ENCODE data around the gene BMP7. TPM values are rescaled to one million over a fixed set of nuclear protein-coding genes. Genes with fewer than 3 reads are reported as not detected.

BMP7 gene
- total and polyA plus RNA-seq, 2 experiments from 2014 or later = 15.9 to 22.8 TPM

GRCh38 chr20:57220337-57221145 is 45.9 kb downstream of the BMP7 start:
- no peaks in the 10 kb centered on the region for H3K9me3 Mint-ChIP-seq
- DNase-seq (ENCODE audit: low spot score) (no peak), ATAC-seq (no peak)
- Histone ChIP-seq H3K27me3 (ENCODE audit: insufficient read depth) (no peaks in the 10 kb centered on the region), H3K9me2 (ENCODE audit: insufficient read depth) (no peaks in the 10 kb centered on the region), H3K4me1 (ENCODE audit: insufficient read depth) (no peaks in the 10 kb centered on the region), H3K4me3 (no peak overlapping the region), H3K27ac (ENCODE audit: low read depth) (no peak overlapping the region), H3F3A (replicated peaks; ENCODE audit: low read depth) (no peaks in the 10 kb centered on the region), H3K36me3 (ENCODE audit: insufficient read depth) (no peaks in the 10 kb centered on the region), H2AFZ (no peak overlapping the region), H4K20me1 (replicated peaks; ENCODE audit: insufficient read depth) (no peaks in the 10 kb centered on the region), H3K4me2 (no peak overlapping the region), H3K79me2 (replicated peaks; ENCODE audit: insufficient read depth) (no peaks in the 10 kb centered on the region)
- no peaks in the 10 kb centered on the region for H3K36me3 Mint-ChIP-seq (ENCODE audit: low read depth)
- H3K27me3 Mint-ChIP-seq (ENCODE audit: insufficient read depth, low read depth, poor library complexity) = peaks cover 4% of the 10 kb centered on the region
- H3K4me3 Mint-ChIP-seq = no peak overlapping the region
- TF ChIP-seq JUNB (IDR thresholded peaks at IDR 0.05; ENCODE audit: unreplicated experiment) = no peak
- H3K27ac Mint-ChIP-seq = no peak overlapping the region
- H3K4me1 Mint-ChIP-seq = no peaks in the 10 kb centered on the region; the same call in 2 of the 3 replicates

GRCh38 chr20:57219071-57219677 is 47.3 kb downstream of the BMP7 start:
- no peaks in the 10 kb centered on the region; the same call in 2 of the 3 replicates for H3K4me1 Mint-ChIP-seq
- no peaks in the 10 kb centered on the region for H4K20me1 ChIP-seq (replicated peaks; ENCODE audit: insufficient read depth)
- H3K36me3 Mint-ChIP-seq (ENCODE audit: low read depth) = no peaks in the 10 kb centered on the region
- H3K27ac Mint-ChIP-seq = no peak overlapping the region
- H3K4me3 ChIP-seq = no peak overlapping the region
- H3F3A ChIP-seq (replicated peaks; ENCODE audit: low read depth) = no peaks in the 10 kb centered on the region
- no peaks in the 10 kb centered on the region for H3K36me3 ChIP-seq (ENCODE audit: insufficient read depth)
- no peaks in the 10 kb centered on the region for H3K9me3 Mint-ChIP-seq
- no peaks in the 10 kb centered on the region for H3K79me2 ChIP-seq (replicated peaks; ENCODE audit: insufficient read depth)
- H3K4me1 ChIP-seq (ENCODE audit: insufficient read depth) = no peaks in the 10 kb centered on the region
- H3K4me2 ChIP-seq = no peak overlapping the region
- no peaks in the 10 kb centered on the region for H3K9me2 ChIP-seq (ENCODE audit: insufficient read depth)
- ATAC-seq (no peak), DNase-seq (ENCODE audit: low spot score) (no peak)
- H3K27ac ChIP-seq (ENCODE audit: low read depth) = no peak overlapping the region
- H3K27me3 Mint-ChIP-seq (ENCODE audit: insufficient read depth, low read depth, poor library complexity) = peaks cover 6% of the 10 kb centered on the region
- no peaks in the 10 kb centered on the region for H3K27me3 ChIP-seq (ENCODE audit: insufficient read depth)
- no peak overlapping the region for H3K4me3 Mint-ChIP-seq
- no peak overlapping the region for H2AFZ ChIP-seq
- TF ChIP-seq POLR2AphosphoS5 (IDR thresholded peaks at IDR 0.05; ENCODE audit: low read depth) (no peak), STAT1 (IDR thresholded peaks at IDR 0.05; ENCODE audit: unreplicated experiment) (no peak), EZH2 (IDR thresholded peaks at IDR 0.05; ENCODE audit: low read depth, unreplicated experiment) (no peak), CTCF (conservative IDR thresholded peaks at IDR 0.05; ENCODE audit: low read depth in 2 of 2) (no peak), NANOG (IDR thresholded peaks at IDR 0.05; ENCODE audit: borderline replicate concordance) (no peak), ZNF114 (CRISPR knock-in tag; IDR thresholded peaks at IDR 0.05) (no peak), ETS1 (IDR thresholded peaks at IDR 0.05) (no peak), CREB1 (CRISPR knock-in tag; IDR thresholded peaks at IDR 0.05; ENCODE audit: low read depth) (no peak), ZNF462 (CRISPR knock-in tag; IDR thresholded peaks at IDR 0.05) (no peak), JUNB (IDR thresholded peaks at IDR 0.05; ENCODE audit: unreplicated experiment) (no peak), ZNF331 (CRISPR knock-in tag; IDR thresholded peaks at IDR 0.05; ENCODE audit: low read depth) (no peak)

All from GM23338 (cell line).